ENCODE data around the gene ANAPC15.

DNA sequence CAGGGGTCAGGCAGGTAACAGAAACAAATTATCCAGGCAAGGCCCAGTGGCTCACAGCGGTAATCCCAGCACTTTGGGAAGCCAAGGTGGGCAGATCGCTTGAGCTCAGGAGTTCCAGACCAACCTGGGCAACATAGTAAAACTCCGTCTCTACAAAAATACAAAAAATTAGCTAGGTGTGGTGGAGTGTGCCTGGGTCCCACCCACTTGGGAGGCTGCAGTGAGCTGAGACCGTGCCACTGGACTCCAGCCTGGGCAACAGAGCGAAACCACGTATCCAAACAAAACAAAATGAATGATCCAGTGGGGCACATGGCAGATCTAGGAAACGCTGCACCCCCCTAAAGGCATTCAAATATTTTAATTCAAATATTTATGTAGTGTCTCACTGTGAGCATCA lies 42.0 kb downstream of the ANAPC15 start:
- TF ChIP-seq YY1 (IDR thresholded peaks at IDR 0.05; ENCODE audit: insufficient read depth, insufficient read length) (no peak), ZNF274 (IDR thresholded peaks at IDR 0.05; ENCODE audit: low read depth, low read length) (no peak)
